ENCODE results near the gene CCDC102A.

The CCDC102A gene

DNA sequence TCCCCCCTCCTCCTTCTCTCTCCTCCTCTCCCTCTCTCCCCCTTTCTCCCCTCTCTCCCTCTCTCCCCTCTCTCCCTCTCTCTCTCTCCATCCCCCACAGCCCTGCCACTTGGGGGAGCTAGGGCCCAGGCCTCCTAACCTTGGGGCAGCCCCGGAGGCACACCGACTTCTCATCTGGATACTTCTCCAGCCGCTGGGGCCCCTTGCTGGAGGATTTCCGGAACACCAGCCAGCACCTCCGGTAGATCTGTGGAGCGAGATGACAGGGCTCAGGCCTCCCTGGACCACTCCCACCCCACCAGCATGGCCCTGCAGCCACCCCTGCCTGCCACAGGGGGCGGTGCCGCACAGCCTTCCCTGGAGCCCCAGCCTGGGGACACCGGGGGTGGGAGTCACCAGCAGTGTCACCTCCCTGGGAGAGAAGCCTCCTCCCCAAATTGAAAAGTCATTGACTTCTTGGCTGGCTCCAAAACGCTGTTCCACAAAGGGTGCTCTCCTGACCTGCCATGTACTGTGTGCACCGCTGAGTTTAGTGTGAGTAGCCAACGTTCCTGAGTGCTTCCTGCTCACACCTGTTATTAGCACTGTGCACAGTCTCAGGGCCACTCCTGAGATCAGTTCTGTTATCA lies 60.5 kb downstream of the CCDC102A start (continued):
- TF ChIP-seq, protein P1, sequence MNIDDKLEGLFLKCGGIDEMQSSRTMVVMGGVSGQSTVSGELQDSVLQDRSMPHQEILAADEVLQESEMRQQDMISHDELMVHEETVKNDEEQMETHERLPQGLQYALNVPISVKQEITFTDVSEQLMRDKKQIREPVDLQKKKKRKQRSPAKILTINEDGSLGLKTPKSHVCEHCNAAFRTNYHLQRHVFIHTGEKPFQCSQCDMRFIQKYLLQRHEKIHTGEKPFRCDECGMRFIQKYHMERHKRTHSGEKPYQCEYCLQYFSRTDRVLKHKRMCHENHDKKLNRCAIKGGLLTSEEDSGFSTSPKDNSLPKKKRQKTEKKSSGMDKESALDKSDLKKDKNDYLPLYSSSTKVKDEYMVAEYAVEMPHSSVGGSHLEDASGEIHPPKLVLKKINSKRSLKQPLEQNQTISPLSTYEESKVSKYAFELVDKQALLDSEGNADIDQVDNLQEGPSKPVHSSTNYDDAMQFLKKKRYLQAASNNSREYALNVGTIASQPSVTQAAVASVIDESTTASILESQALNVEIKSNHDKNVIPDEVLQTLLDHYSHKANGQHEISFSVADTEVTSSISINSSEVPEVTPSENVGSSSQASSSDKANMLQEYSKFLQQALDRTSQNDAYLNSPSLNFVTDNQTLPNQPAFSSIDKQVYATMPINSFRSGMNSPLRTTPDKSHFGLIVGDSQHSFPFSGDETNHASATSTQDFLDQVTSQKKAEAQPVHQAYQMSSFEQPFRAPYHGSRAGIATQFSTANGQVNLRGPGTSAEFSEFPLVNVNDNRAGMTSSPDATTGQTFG (tag by site-specific recombination; IDR thresholded peaks at IDR 0.05; ENCODE audit: borderline replicate concordance), result no peak
- no peak for TF ChIP-seq ZNF514 (tag by site-specific recombination; IDR thresholded peaks at IDR 0.05)
- TF ChIP-seq ZFHX2 (tag by site-specific recombination; conservative IDR thresholded peaks at IDR 0.05), result no peak

- Histone ChIP-seq H3K9me3 (ENCODE audit: control insufficient read depth, insufficient read depth, low read depth, low read length) (no peaks in the 10 kb centered on the region), H3K36me3 (ENCODE audit: control insufficient read depth in 2 of 2, insufficient read depth in 1 of 2, low read length in 2 of 2) (peaks cover 0 to 51% of the 10 kb centered on the region in 2 experiments; a peak in 1 of 3 replicates), H3K4me3 (ENCODE audit: low read depth, low read length) (no peak overlapping the region), H3K27ac (ENCODE audit: extremely low read depth, low read depth, low read length) (no peak overlapping the region), H3K4me1 (ENCODE audit: control insufficient read depth, insufficient read depth, low read length) (no peaks in the 10 kb centered on the region)
- CTCF ChIA-PET, result interaction anchor here (0.6 to 4.2 kb wide), 4 partner anchors 13 to 739 kb away, joined by 3 to 24 read pairs (median 13); partner anchors contain the start of gene POLR2C
- POLR2A ChIA-PET, result interaction anchor here (1.8 kb wide), 1 partner anchor 12 kb away, joined by 6 read pairs; the partner anchor contains the start of gene POLR2C
- TF ChIP-seq ZNF626 (tag by site-specific recombination; IDR thresholded peaks at IDR 0.05), result no peak
- no peak for TF ChIP-seq ZNF791 (tag by site-specific recombination; IDR thresholded peaks at IDR 0.05)
- TF ChIP-seq ZNF623 (tag by site-specific recombination; IDR thresholded peaks at IDR 0.05), result no peak
- TF ChIP-seq PRDM10 (tag by site-specific recombination; IDR thresholded peaks at IDR 0.05), result no peak
- TF ChIP-seq ZNF48 (tag by site-specific recombination; IDR thresholded peaks at IDR 0.05), result no peak
- TF ChIP-seq ZNF701 (tag by site-specific recombination; IDR thresholded peaks at IDR 0.05), result no peak
- TF ChIP-seq ZSCAN16 (tag by site-specific recombination; IDR thresholded peaks at IDR 0.05), result no peak
- no peak for TF ChIP-seq ZNF16 (tag by site-specific recombination; IDR thresholded peaks at IDR 0.05; ENCODE audit: low read depth)
- TF ChIP-seq, protein P2, sequence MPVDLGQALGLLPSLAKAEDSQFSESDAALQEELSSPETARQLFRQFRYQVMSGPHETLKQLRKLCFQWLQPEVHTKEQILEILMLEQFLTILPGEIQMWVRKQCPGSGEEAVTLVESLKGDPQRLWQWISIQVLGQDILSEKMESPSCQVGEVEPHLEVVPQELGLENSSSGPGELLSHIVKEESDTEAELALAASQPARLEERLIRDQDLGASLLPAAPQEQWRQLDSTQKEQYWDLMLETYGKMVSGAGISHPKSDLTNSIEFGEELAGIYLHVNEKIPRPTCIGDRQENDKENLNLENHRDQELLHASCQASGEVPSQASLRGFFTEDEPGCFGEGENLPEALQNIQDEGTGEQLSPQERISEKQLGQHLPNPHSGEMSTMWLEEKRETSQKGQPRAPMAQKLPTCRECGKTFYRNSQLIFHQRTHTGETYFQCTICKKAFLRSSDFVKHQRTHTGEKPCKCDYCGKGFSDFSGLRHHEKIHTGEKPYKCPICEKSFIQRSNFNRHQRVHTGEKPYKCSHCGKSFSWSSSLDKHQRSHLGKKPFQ (tag by site-specific recombination; IDR thresholded peaks at IDR 0.05), result no peak
- no peak for TF ChIP-seq ZNF404 (tag by site-specific recombination; IDR thresholded peaks at IDR 0.05)
Observed at GRCh38 chr16:57474671-57475661, 61.4 kb downstream of the CCDC102A start.

Measured in HEK293 (cell line).